IMR-90 (cell line): ENCODE data around the gene UST. TPM values are rescaled to one million over a fixed set of nuclear protein-coding genes. Genes with fewer than 3 reads are reported as not detected.

Source experiments
- ATAC-seq: fragments of 200-7000 bp; cut with Tn5 transposase; 2 replicates; pipeline ENCODE4 v1.9.1; 2020; ENCODE audit warnings: low read depth, mild to moderate bottlenecking, moderate library complexity
- BruUV-seq: library from RNA; stranded (reverse); fragments of 400-500 nt; replicated peaks from 2 replicates; lab custom pipeline; 2021; lab: Mats Ljungman, UMichigan
- CTCF ChIA-PET: fragments of 300-600 bp; formaldehyde crosslinking; extraction: SDS; loops from one replicate; lab custom pipeline; 2021; ENCODE audit warnings: antibody characterized with exemption; lab: Yijun Ruan, JAX
- POLR2A ChIA-PET: fragments of 300-600 bp; sonication (Branson Sonifier 250); formaldehyde crosslinking; loops from one replicate; lab custom pipeline; 2022; ENCODE audit warnings: antibody characterized with exemption; ENCODE audit not compliant: unreplicated experiment; lab: Charles Lee
- DNase-seq: peaks from one replicate; pipeline ENCODE4 v3.0.0; 2013
- H2AFZ ChIP-seq: replicated peaks from 2 replicates; pipeline ENCODE3; 2013; ENCODE audit warnings: low read length, mild to moderate bottlenecking; ENCODE audit not compliant: poor library complexity
- H2AK5ac ChIP-seq: 2 replicates; pipeline ENCODE4 v1.6.1; 2013; ENCODE audit warnings: low read depth, low read length, inconsistent platforms
- H2AK9ac ChIP-seq: replicated peaks from 2 replicates; pipeline ENCODE3; 2013; ENCODE audit warnings: mild to moderate bottlenecking, low read depth, low read length, moderate library complexity; ENCODE audit not compliant: poor library complexity
- H2BK120ac ChIP-seq: 2 replicates; pipeline ENCODE4 v1.6.1; 2013; ENCODE audit warnings: low read depth, low read length, inconsistent platforms
- H2BK15ac ChIP-seq: 3 replicates; pipeline ENCODE4 v1.6.1; 2013; ENCODE audit warnings: low read depth, low read length, inconsistent platforms
- H2BK20ac ChIP-seq: 2 replicates; pipeline ENCODE4 v1.6.1; 2013; ENCODE audit warnings: low read depth, mild to moderate bottlenecking, inconsistent platforms, low read length, moderate library complexity
- H2BK5ac ChIP-seq: 2 replicates; pipeline ENCODE4 v1.6.1; 2013; ENCODE audit warnings: mild to moderate bottlenecking, low read depth, low read length, inconsistent platforms; ENCODE audit not compliant: poor library complexity, severe bottlenecking
- H3K14ac ChIP-seq: replicated peaks from 2 replicates; pipeline ENCODE4 v1.6.1; 2013; ENCODE audit warnings: low read depth, low read length, inconsistent platforms
- H3K18ac ChIP-seq: 2 replicates; pipeline ENCODE4 v1.6.1; 2013; ENCODE audit warnings: low read depth, low read length, control low read depth
- H3K23ac ChIP-seq: 2 replicates; pipeline ENCODE4 v1.6.1; 2013; ENCODE audit warnings: low read depth, low read length, inconsistent platforms
- H3K27ac ChIP-seq: 2 replicates; pipeline ENCODE4 v1.5.1; 2013; ENCODE audit warnings: mild to moderate bottlenecking, control low read depth, low read length; ENCODE audit not compliant: insufficient read depth
- H3K27me3 ChIP-seq: 2 replicates; pipeline ENCODE4 v1.6.1; 2013; ENCODE audit warnings: low read length; ENCODE audit not compliant: control insufficient read depth, insufficient read depth
- H3K36me3 ChIP-seq: 2 replicates; pipeline ENCODE4 v1.6.1; 2013; ENCODE audit warnings: low read length, mixed read lengths; ENCODE audit not compliant: control insufficient read depth, insufficient read depth
- H3K4ac ChIP-seq: 2 replicates; pipeline ENCODE4 v1.6.1; 2013; ENCODE audit warnings: low read depth, low read length, inconsistent platforms
- H3K4me1 ChIP-seq: 2 replicates; pipeline ENCODE4 v1.6.1; 2013; ENCODE audit warnings: low read length, mixed read lengths; ENCODE audit not compliant: control insufficient read depth, insufficient read depth
- H3K4me2 ChIP-seq: 2 replicates; pipeline ENCODE4 v1.6.1; 2013; ENCODE audit warnings: low read depth, mild to moderate bottlenecking, control low read depth, low read length, moderate library complexity
- H3K4me3 ChIP-seq: 2 replicates; pipeline ENCODE4 v1.5.1; 2013; ENCODE audit warnings: low read depth, mild to moderate bottlenecking, control low read depth, low read length, moderate library complexity; ENCODE audit not compliant: insufficient read depth
- H3K56ac ChIP-seq: 2 replicates; pipeline ENCODE4 v1.6.1; 2013; ENCODE audit warnings: low read length, inconsistent platforms; ENCODE audit not compliant: insufficient read depth; ENCODE audit errors: extremely low read depth
- H3K79me1 ChIP-seq, 2 experiments: 2 replicates each; pipeline ENCODE4 v1.6.1; 2013; ENCODE audit warnings: low read length in 2 of 2, inconsistent platforms in 1 of 2, low read depth in 1 of 2
- H3K9ac ChIP-seq: 2 replicates; pipeline ENCODE4 v1.6.1; 2013; ENCODE audit warnings: low read depth, low read length, control low read depth
- H3K9me1 ChIP-seq: 2 replicates; pipeline ENCODE4 v1.6.1; 2013; ENCODE audit warnings: low read length, inconsistent platforms; ENCODE audit not compliant: insufficient read depth
- H3K9me3 ChIP-seq: 2 replicates; pipeline ENCODE4 v1.6.1; 2013; ENCODE audit warnings: low read length; ENCODE audit not compliant: control insufficient read depth, insufficient read depth
- H4K20me1 ChIP-seq: 2 replicates; pipeline ENCODE4 v1.6.1; 2013; ENCODE audit warnings: low read length, inconsistent platforms; ENCODE audit not compliant: insufficient read depth
- H4K5ac ChIP-seq: 2 replicates; pipeline ENCODE4 v1.6.1; 2013; ENCODE audit warnings: mild to moderate bottlenecking, low read depth, low read length, control low read depth
- H4K8ac ChIP-seq, 2 experiments: 2 replicates each; pipeline ENCODE4 v1.6.1; 2013; ENCODE audit warnings: low read depth in 2 of 2, low read length in 2 of 2, control low read depth in 1 of 2, inconsistent platforms in 1 of 2
- H4K91ac ChIP-seq: 2 replicates; pipeline ENCODE4 v1.6.1; 2013; ENCODE audit warnings: low read depth, low read length, inconsistent platforms; ENCODE audit not compliant: insufficient read depth
- BHLHE40 ChIP-seq: fragments of 150-350 bp; IDR thresholded peaks from 2 replicates; pipeline ENCODE4 v1.6.1; 2016; ENCODE audit warnings: mild to moderate bottlenecking, low read depth, low read length
- CEBPB ChIP-seq: IDR thresholded peaks from 2 replicates; pipeline ENCODE4 v1.6.1; 2012; ENCODE audit warnings: low read depth, low read length, improper control_type of control experiment
- CHD1 ChIP-seq: IDR thresholded peaks from 2 replicates; pipeline ENCODE4 v1.6.1; 2012; ENCODE audit warnings: low read depth, low read length, improper control_type of control experiment
- FOS ChIP-seq: fragments of 150-350 bp; IDR thresholded peaks from 2 replicates; pipeline ENCODE4 v1.6.1; 2016; ENCODE audit warnings: low read depth, low read length
- MAFK ChIP-seq: IDR thresholded peaks from 2 replicates; pipeline ENCODE4 v1.6.1; 2012; ENCODE audit warnings: low read depth, low read length, improper control_type of control experiment
- MAZ ChIP-seq: IDR thresholded peaks from 2 replicates; pipeline ENCODE4 v1.6.1; 2012; ENCODE audit warnings: low read depth, mild to moderate bottlenecking, low read length, improper control_type of control experiment, moderate library complexity, borderline replicate concordance
- MXI1 ChIP-seq: IDR thresholded peaks from 2 replicates; pipeline ENCODE4 v1.6.1; 2012; ENCODE audit warnings: low read depth, mild to moderate bottlenecking, low read length, moderate library complexity, borderline replicate concordance
- NFE2L2 ChIP-seq: fragments of 150-350 bp; IDR thresholded peaks from 2 replicates; pipeline ENCODE4 v1.6.1; 2016; ENCODE audit warnings: low read depth, mild to moderate bottlenecking, low read length
- POLR2A ChIP-seq: IDR thresholded peaks from 2 replicates; pipeline ENCODE4 v1.6.1; 2012; ENCODE audit warnings: mild to moderate bottlenecking, low read depth, low read length
- RCOR1 ChIP-seq: IDR thresholded peaks from 2 replicates; pipeline ENCODE4 v1.6.1; 2012; ENCODE audit warnings: mild to moderate bottlenecking, low read length, improper control_type of control experiment; ENCODE audit not compliant: insufficient replicate concordance
- RFX5 ChIP-seq: IDR thresholded peaks from 2 replicates; pipeline ENCODE4 v1.8.0; 2012; ENCODE audit warnings: low read depth, mild to moderate bottlenecking, low read length, moderate library complexity
- SMC3 ChIP-seq: fragments of 150-350 bp; IDR thresholded peaks from 2 replicates; pipeline ENCODE4 v1.6.1; 2016; ENCODE audit warnings: low read depth, mild to moderate bottlenecking, antibody characterized with exemption, low read length, moderate library complexity
- USF2 ChIP-seq: fragments of 150-350 bp; IDR thresholded peaks from 2 replicates; pipeline ENCODE4 v1.6.1; 2017; ENCODE audit warnings: mild to moderate bottlenecking, antibody characterized with exemption, low read length, low read depth
- dilution Hi-C: fragments of 300-500 bp; cut with HindIII; formaldehyde crosslinking; loops from one replicate; pipeline ENCODE4 v1.14.3; 2018; ENCODE audit warnings: low sequenced_read_pairs; ENCODE audit not compliant: unreplicated experiment
- in situ Hi-C: fragments of 300-500 bp; cut with MboI; formaldehyde crosslinking; loops from 3 replicates; pipeline ENCODE4 v1.14.3; 2019; ENCODE audit warnings: low sequenced_read_pairs, inconsistent platforms, mixed read lengths
- intact Hi-C: fragments of 100-400 bp; cut with micrococcal nuclease; formaldehyde crosslinking; loops from 2 replicates; pipeline ENCODE4 v1.10.0; 2022
- polyA plus RNA-seq, 3 experiments: library from polyadenylated mRNA; depleted of rRNA; stranded (reverse); fragments of >200 nt; gene quantifications; 2 replicates each; pipeline ENCODE4 v1.2.3, GENCODE V29; 2012; ENCODE audit warnings: low replicate concordance in 1 of 3
- total RNA-seq: library from RNA; depleted of rRNA; stranded (reverse); fragments of >200 nt; gene quantifications from 2 replicates; pipeline ENCODE4 v1.2.3, GENCODE V29; 2012

The UST gene
- total and polyA plus RNA-seq, 2 of the 4 experiments (the other 2 are of a cell fraction) = 7.7 to 13.8 TPM

DNA sequence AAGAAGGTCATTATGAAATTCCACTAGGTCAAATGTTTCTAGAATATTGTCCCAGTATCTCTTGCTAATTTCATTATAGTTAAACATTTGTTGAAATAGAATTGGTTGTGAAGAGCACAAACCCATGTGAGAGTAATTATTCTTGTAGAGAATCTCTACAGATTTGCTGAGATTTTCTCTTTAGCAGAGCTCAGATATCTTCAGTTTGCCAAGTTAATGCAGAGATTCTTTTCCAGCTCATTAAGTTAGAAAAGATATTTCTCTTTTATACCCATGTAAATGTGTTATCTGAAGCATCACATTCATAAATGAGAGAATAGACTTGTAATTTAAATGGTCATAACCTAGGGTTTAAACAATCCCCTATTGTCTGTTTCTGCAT is 338.7 kb downstream of the UST start:
- Histone ChIP-seq H4K91ac (no peak overlapping the region), H3K18ac (no peak overlapping the region), H3K14ac (no peak overlapping the region), H3K79me1 (no peaks in the 10 kb centered on the region), H2BK5ac (no peak overlapping the region), H3K9ac (no peak overlapping the region), H2BK120ac (no peak overlapping the region), H2BK20ac (no peak overlapping the region), H3K23ac (no peak overlapping the region), H3K56ac (no peak overlapping the region), H3K9me1 (peaks cover 3% of the 10 kb centered on the region; the same call in 1 of the 2 replicates), H3K4me2 (no peak overlapping the region), H3K4ac (no peak overlapping the region), H2AFZ (no peak overlapping the region), H3K36me3 (no peaks in the 10 kb centered on the region), H3K9me3 (no peaks in the 10 kb centered on the region), H3K27me3 (peaks cover 20% of the 10 kb centered on the region), H3K27ac (no peak overlapping the region), H4K20me1 (no peaks in the 10 kb centered on the region), H2AK9ac (no peak overlapping the region), H4K5ac (no peak overlapping the region), H2AK5ac (no peak overlapping the region), H3K4me1 (peaks cover 4% of the 10 kb centered on the region), H3K4me3 (no peak overlapping the region), H2BK15ac (no peak overlapping the region), H4K8ac (no peak overlapping the region)
- BruUV-seq = no TSS peak
- in situ Hi-C loops (no loop called here), intact Hi-C loops (no loop called here), dilution Hi-C loops (no loop called here)
- no peak for ATAC-seq
- POLR2A ChIA-PET = no interaction called here
- DNase-seq = no peak
- no peak for TF ChIP-seq POLR2A
- TF ChIP-seq MXI1 = no peak
- TF ChIP-seq NFE2L2 = no peak
- TF ChIP-seq USF2 = no peak
- no peak for TF ChIP-seq CEBPB
- TF ChIP-seq FOS = no peak
- no peak for TF ChIP-seq MAZ
- no peak for TF ChIP-seq SMC3
- TF ChIP-seq RFX5 = no peak
- no peak for TF ChIP-seq RCOR1
- TF ChIP-seq CHD1 = no peak
- TF ChIP-seq BHLHE40 = no peak
- TF ChIP-seq MAFK = no peak
- CTCF ChIA-PET = interaction anchor here (0.9 to 1.7 kb wide), 2 partner anchors 341 to 346 kb away, joined by 4 to 13 read pairs; no protein-coding TSS in a partner anchor
